K562 (cell line): ENCODE results near the gene GPATCH4.

Experiments
- CBX2 ChIP-seq: fragments of 200-600 bp; sonication (generic); IDR thresholded peaks from one replicate; pipeline ENCODE4 v1.6.1; 2012; ENCODE audit warnings: mild to moderate bottlenecking, low read length, inconsistent platforms; ENCODE audit not compliant: insufficient read depth, poor library complexity, severe bottlenecking
- CTCF ChIP-seq, 3 experiments: IDR thresholded peaks in 2 of 3; conservative IDR thresholded peaks in 1 of 3; 2 replicates each; pipeline ENCODE4 v1.5.1; 2011 to 2012; ENCODE audit warnings: low read length in 3 of 3, mild to moderate bottlenecking in 3 of 3, control low read depth in 2 of 3, improper control_type of control experiment in 1 of 3, inconsistent platforms in 1 of 3, low read depth in 1 of 3, mixed read lengths in 1 of 3, moderate library complexity in 1 of 3; ENCODE audit not compliant: insufficient read depth in 2 of 3
- DDX20 ChIP-seq: fragments of 450-650 bp; IDR thresholded peaks from 2 replicates; pipeline ENCODE4 v1.6.1; 2016; ENCODE audit warnings: missing genetic modification characterization, low read depth, mild to moderate bottlenecking, missing compliant biosample characterization, moderate library complexity
- E2F6 ChIP-seq, 2 experiments: IDR thresholded peaks; 2 replicates each; pipeline ENCODE4 v1.6.1; 2011; ENCODE audit warnings: borderline replicate concordance in 1 of 2, control low read depth in 1 of 2, low read depth in 1 of 2, low read length in 1 of 2, mild to moderate bottlenecking in 1 of 2, mixed read lengths in 1 of 2, moderate library complexity in 1 of 2; ENCODE audit not compliant: insufficient read depth in 1 of 2, insufficient read length in 1 of 2, poor library complexity in 1 of 2, severe bottlenecking in 1 of 2; ENCODE audit errors: extremely low read depth in 1 of 2
- NFIC ChIP-seq: fragments of 450-650 bp; IDR thresholded peaks from 2 replicates; pipeline ENCODE4 v1.6.1; 2017; ENCODE audit warnings: mild to moderate bottlenecking, inconsistent platforms
- POLR2AphosphoS5 ChIP-seq: IDR thresholded peaks from 2 replicates; pipeline ENCODE4 v1.6.1; 2011; ENCODE audit warnings: mild to moderate bottlenecking, low read depth, low read length, moderate library complexity; ENCODE audit not compliant: control insufficient read depth, insufficient read depth
- POLR2G ChIP-seq: fragments of 200-400 bp; formaldehyde crosslinking; IDR thresholded peaks from 2 replicates; pipeline ENCODE4 v1.6.1; 2017; ENCODE audit warnings: low read depth, mild to moderate bottlenecking, antibody characterized with exemption, low read length, moderate library complexity
- U2AF2 ChIP-seq: fragments of 200-400 bp; formaldehyde crosslinking; optimal IDR thresholded peaks from 2 replicates; pipeline ENCODE3; 2017; ENCODE audit warnings: low read depth, mild to moderate bottlenecking, low read length
- USF2 ChIP-seq: sonication (generic); formaldehyde crosslinking; IDR thresholded peaks from 2 replicates; pipeline ENCODE4 v1.5.0; 2020; ENCODE audit warnings: missing genetic modification reagents
- ZNF592 ChIP-seq: fragments of 450-650 bp; IDR thresholded peaks from 2 replicates; pipeline ENCODE4 v1.6.1; 2017; ENCODE audit warnings: antibody characterized with exemption, mild to moderate bottlenecking

- TF ChIP-seq CTCF (IDR thresholded peaks at IDR 0.05 in 2 of 3, conservative IDR thresholded peaks at IDR 0.05 in 1 of 3; ENCODE audit: insufficient read depth in 2 of 3, low read depth in 1 of 3, low read length in 3 of 3) (no peak), USF2 (no peak), POLR2AphosphoS5 (no peak), U2AF2 (no peak), POLR2G (no peak), CBX2 (no peak), E2F6 (IDR thresholded peaks at IDR 0.05; ENCODE audit: borderline replicate concordance in 1 of 2, extremely low read depth in 1 of 2, insufficient read depth in 1 of 2, insufficient read length in 1 of 2, low read depth in 1 of 2, low read length in 1 of 2, poor library complexity in 1 of 2, severe bottlenecking in 1 of 2) (no peak), NFIC (no peak), DDX20 (no peak), ZNF592 (no peak)
Observed at GRCh38 chr1:156595016-156595415, 6.3 kb downstream of the GPATCH4 start.
